Peyer's patch (tissue), 4 donors: ENCODE measurements around the gene CNTN5.

Source experiments
- CTCF ChIP-seq, 6 experiments: fragments of 450-650 bp in 4 of 6; fragments of 200-600 bp in 2 of 6; sonication (generic) in 1 of 6; IDR thresholded peaks; one replicate each; pipeline ENCODE4 v1.5.1; 2017 to 2019; ENCODE audit warnings: antibody characterized with exemption in 6 of 6, mild to moderate bottlenecking in 3 of 6, moderate library complexity in 1 of 6
- POLR2A ChIP-seq, 2 donors: fragments of 450-650 bp; IDR thresholded peaks; one replicate each; pipeline ENCODE4 v1.5.1; 2017; ENCODE audit warnings: antibody characterized with exemption in 2 of 2, mild to moderate bottlenecking in 2 of 2, moderate library complexity in 2 of 2

DNA sequence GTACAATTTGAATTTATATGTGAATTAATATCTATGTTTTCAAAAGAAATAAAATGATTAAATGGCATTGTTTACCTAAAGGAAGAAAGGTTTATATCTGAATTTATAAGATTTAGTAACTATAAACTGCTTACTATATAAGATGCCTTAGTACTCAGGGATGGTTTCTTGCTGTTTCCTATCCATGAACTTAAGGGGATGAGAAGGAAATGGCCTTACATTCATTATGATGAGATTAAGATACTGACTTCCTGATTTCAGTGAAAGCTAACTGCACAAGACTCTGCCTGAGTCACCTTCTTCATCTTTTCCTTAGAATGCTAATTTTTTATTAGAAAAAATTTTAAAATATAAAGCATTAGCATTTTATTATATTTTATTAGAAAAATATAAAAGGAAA, 1060.1 kb downstream of the CNTN5 start:
- TF ChIP-seq CTCF (IDR thresholded peaks at IDR 0.05) (no peak), POLR2A (IDR thresholded peaks at IDR 0.05) (no peak)
